Fibroblast of pulmonary artery (primary cell): ENCODE measurements around the gene CSF2.

Source experiments
- DNase-seq: peaks from one replicate; pipeline ENCODE4 v3.0.0-alpha.2; 2010; ENCODE audit warnings: low read depth
- H3K4me3 ChIP-seq: replicated peaks from 2 replicates; pipeline ENCODE4 v1.5.1; 2011; ENCODE audit warnings: low read depth, mild to moderate bottlenecking, control low read depth, low read length, moderate library complexity
- TF ChIP-seq, protein P1 (sequence below): IDR thresholded peaks from 2 replicates; pipeline ENCODE4 v1.5.1; 2011; ENCODE audit warnings: mild to moderate bottlenecking, control low read depth, low read length, inconsistent platforms; ENCODE audit errors: missing control alignments

CSF2 gene

GRCh38 chr5:132081458-132081857 lies 7.9 kb downstream of the CSF2 start:
- no peak overlapping the region for H3K4me3 ChIP-seq
- TF ChIP-seq, protein P1, sequence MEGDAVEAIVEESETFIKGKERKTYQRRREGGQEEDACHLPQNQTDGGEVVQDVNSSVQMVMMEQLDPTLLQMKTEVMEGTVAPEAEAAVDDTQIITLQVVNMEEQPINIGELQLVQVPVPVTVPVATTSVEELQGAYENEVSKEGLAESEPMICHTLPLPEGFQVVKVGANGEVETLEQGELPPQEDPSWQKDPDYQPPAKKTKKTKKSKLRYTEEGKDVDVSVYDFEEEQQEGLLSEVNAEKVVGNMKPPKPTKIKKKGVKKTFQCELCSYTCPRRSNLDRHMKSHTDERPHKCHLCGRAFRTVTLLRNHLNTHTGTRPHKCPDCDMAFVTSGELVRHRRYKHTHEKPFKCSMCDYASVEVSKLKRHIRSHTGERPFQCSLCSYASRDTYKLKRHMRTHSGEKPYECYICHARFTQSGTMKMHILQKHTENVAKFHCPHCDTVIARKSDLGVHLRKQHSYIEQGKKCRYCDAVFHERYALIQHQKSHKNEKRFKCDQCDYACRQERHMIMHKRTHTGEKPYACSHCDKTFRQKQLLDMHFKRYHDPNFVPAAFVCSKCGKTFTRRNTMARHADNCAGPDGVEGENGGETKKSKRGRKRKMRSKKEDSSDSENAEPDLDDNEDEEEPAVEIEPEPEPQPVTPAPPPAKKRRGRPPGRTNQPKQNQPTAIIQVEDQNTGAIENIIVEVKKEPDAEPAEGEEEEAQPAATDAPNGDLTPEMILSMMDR, result no peak
- no peak for DNase-seq

- no peak for DNase-seq
- TF ChIP-seq, protein P1, result no peak
- H3K4me3 ChIP-seq, result no peak overlapping the region
Observed at GRCh38 chr5:132082329-132083023, 8.9 kb downstream of the CSF2 start.

DNA sequence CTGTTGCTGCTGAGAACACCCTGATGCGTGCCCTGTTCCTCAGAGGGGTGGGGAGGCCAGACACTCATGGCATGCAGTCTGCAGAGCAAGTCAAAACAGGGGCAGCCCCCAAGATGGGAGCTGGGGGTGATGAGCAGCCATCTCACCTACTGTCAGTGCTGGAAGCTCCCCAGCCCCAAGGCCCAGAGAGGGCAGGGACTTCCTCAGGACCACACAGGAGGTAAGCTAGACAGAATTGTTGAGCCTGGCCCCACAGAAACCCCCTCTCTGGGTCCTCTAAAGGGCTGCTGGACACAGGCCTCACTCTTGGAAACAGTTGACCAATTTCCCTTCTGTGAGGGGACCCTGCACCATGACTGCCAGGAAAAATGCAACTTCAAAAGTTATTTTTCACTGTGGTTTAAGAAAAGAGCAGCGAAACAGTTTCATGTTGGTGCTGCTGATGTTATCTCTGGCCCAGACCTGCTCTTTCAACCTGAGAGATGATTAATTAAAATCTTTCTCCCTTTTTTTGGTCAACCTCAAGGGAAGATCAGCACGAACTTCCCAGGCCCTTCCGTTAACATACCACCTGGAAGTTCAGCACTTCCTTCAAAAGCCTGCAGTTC lies 9.6 kb downstream of the CSF2 start:
- DNase-seq, result no peak
- TF ChIP-seq, protein P1, result no peak

GRCh38 chr5:132085686-132086085 lies 12.1 kb downstream of the CSF2 start:
- H3K4me3 ChIP-seq, result no peak overlapping the region
- no peak for DNase-seq
- TF ChIP-seq, protein P1, result no peak

More for the DNA sequence above, 9.6 kb downstream of the CSF2 start:
- H3K4me3 ChIP-seq, result no peak overlapping the region

DNA sequence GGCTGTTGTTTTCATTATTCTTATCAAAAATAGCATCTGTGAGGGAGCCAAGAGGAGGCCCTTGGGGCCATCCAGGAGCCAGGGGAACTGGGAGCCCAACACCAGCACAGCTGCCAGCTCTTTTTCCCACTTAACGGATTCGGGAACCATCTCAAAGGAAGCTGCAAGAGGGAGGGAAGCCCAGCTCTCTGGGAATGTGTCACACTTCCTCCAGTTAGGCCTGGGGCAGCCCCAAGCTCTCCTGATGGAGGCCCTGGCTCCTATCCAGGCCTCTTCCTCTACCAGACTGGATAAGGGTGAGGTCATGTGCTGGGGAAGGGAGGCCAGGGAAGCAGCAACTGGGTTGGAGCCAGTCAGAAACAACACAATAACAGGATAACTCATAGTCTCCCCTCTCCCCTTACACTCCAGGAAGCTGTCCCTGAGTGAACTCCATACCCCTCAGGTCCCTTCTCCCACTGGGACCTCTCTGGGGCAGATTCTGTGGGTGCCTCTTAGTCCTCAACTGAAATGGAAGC lies 12.7 kb downstream of the CSF2 start:
- peak; percentile 99 for DNase-seq
- H3K4me3 ChIP-seq, result no peak overlapping the region
- TF ChIP-seq, protein P1, result no peak

- DNase-seq, result no peak
Observed at GRCh38 chr5:132087176-132087575, 13.6 kb downstream of the CSF2 start.

More at GRCh38 chr5:132087176-132087575, 13.6 kb downstream of the CSF2 start:
- TF ChIP-seq, protein P1, result no peak
- H3K4me3 ChIP-seq, result no peak overlapping the region
